ENCODE measurements around the gene DNAH6.

GRCh38 chr2:84539729-84540128 lies 23.4 kb downstream of the DNAH6 start:
- TF ChIP-seq ARNT (IDR thresholded peaks at IDR 0.05) (no peak), FOXK2 (IDR thresholded peaks at IDR 0.05) (no peak), ELF4 (IDR thresholded peaks at IDR 0.05) (no peak), SUZ12 (IDR thresholded peaks at IDR 0.05) (no peak), TARDBP (IDR thresholded peaks at IDR 0.05) (no peak), BHLHE40 (IDR thresholded peaks at IDR 0.05; ENCODE audit: borderline replicate concordance) (no peak), HDGF (IDR thresholded peaks at IDR 0.05; ENCODE audit: borderline replicate concordance) (no peak), LEF1 (IDR thresholded peaks at IDR 0.05; ENCODE audit: borderline replicate concordance) (no peak), PKNOX1 (IDR thresholded peaks at IDR 0.05) (no peak), FOXA1 (IDR thresholded peaks at IDR 0.05) (no peak), SP1 (IDR thresholded peaks at IDR 0.05) (no peak), FOXM1 (IDR thresholded peaks at IDR 0.05; ENCODE audit: borderline replicate concordance) (no peak), ZNF384 (IDR thresholded peaks at IDR 0.05) (no peak), CTBP1 (IDR thresholded peaks at IDR 0.05; ENCODE audit: borderline replicate concordance) (no peak)

Measured in HEK293T (cell line).